IMR-90 (cell line): Measurements from ENCODE around the gene LMAN2. TPM values are rescaled to one million over a fixed set of nuclear protein-coding genes. Genes with fewer than 3 reads are reported as not detected.

Source experiments
- ATAC-seq: fragments of 200-7000 bp; cut with Tn5 transposase; 2 replicates; pipeline ENCODE4 v1.9.1; 2020; ENCODE audit warnings: low read depth, mild to moderate bottlenecking, moderate library complexity
- BruUV-seq: library from RNA; stranded (reverse); fragments of 400-500 nt; replicated peaks from 2 replicates; lab custom pipeline; 2021; lab: Mats Ljungman, UMichigan
- CTCF ChIA-PET: fragments of 300-600 bp; formaldehyde crosslinking; extraction: SDS; loops from one replicate; lab custom pipeline; 2021; ENCODE audit warnings: antibody characterized with exemption; lab: Yijun Ruan, JAX
- POLR2A ChIA-PET: fragments of 300-600 bp; sonication (Branson Sonifier 250); formaldehyde crosslinking; loops from one replicate; lab custom pipeline; 2022; ENCODE audit warnings: antibody characterized with exemption; ENCODE audit not compliant: unreplicated experiment; lab: Charles Lee
- DNase-seq: peaks from one replicate; pipeline ENCODE4 v3.0.0; 2013
- H2AFZ ChIP-seq: replicated peaks from 2 replicates; pipeline ENCODE3; 2013; ENCODE audit warnings: low read length, mild to moderate bottlenecking; ENCODE audit not compliant: poor library complexity
- H2AK5ac ChIP-seq: 2 replicates; pipeline ENCODE4 v1.6.1; 2013; ENCODE audit warnings: low read depth, low read length, inconsistent platforms
- H2AK9ac ChIP-seq: replicated peaks from 2 replicates; pipeline ENCODE3; 2013; ENCODE audit warnings: mild to moderate bottlenecking, low read depth, low read length, moderate library complexity; ENCODE audit not compliant: poor library complexity
- H2BK120ac ChIP-seq: 2 replicates; pipeline ENCODE4 v1.6.1; 2013; ENCODE audit warnings: low read depth, low read length, inconsistent platforms
- H2BK15ac ChIP-seq: 3 replicates; pipeline ENCODE4 v1.6.1; 2013; ENCODE audit warnings: low read depth, low read length, inconsistent platforms
- H2BK20ac ChIP-seq: 2 replicates; pipeline ENCODE4 v1.6.1; 2013; ENCODE audit warnings: low read depth, mild to moderate bottlenecking, inconsistent platforms, low read length, moderate library complexity
- H2BK5ac ChIP-seq: 2 replicates; pipeline ENCODE4 v1.6.1; 2013; ENCODE audit warnings: mild to moderate bottlenecking, low read depth, low read length, inconsistent platforms; ENCODE audit not compliant: poor library complexity, severe bottlenecking
- H3K14ac ChIP-seq: replicated peaks from 2 replicates; pipeline ENCODE4 v1.6.1; 2013; ENCODE audit warnings: low read depth, low read length, inconsistent platforms
- H3K18ac ChIP-seq: 2 replicates; pipeline ENCODE4 v1.6.1; 2013; ENCODE audit warnings: low read depth, low read length, control low read depth
- H3K23ac ChIP-seq: 2 replicates; pipeline ENCODE4 v1.6.1; 2013; ENCODE audit warnings: low read depth, low read length, inconsistent platforms
- H3K27ac ChIP-seq: 2 replicates; pipeline ENCODE4 v1.5.1; 2013; ENCODE audit warnings: mild to moderate bottlenecking, control low read depth, low read length; ENCODE audit not compliant: insufficient read depth
- H3K27me3 ChIP-seq: 2 replicates; pipeline ENCODE4 v1.6.1; 2013; ENCODE audit warnings: low read length; ENCODE audit not compliant: control insufficient read depth, insufficient read depth
- H3K36me3 ChIP-seq: 2 replicates; pipeline ENCODE4 v1.6.1; 2013; ENCODE audit warnings: low read length, mixed read lengths; ENCODE audit not compliant: control insufficient read depth, insufficient read depth
- H3K4ac ChIP-seq: 2 replicates; pipeline ENCODE4 v1.6.1; 2013; ENCODE audit warnings: low read depth, low read length, inconsistent platforms
- H3K4me1 ChIP-seq: 2 replicates; pipeline ENCODE4 v1.6.1; 2013; ENCODE audit warnings: low read length, mixed read lengths; ENCODE audit not compliant: control insufficient read depth, insufficient read depth
- H3K4me2 ChIP-seq: 2 replicates; pipeline ENCODE4 v1.6.1; 2013; ENCODE audit warnings: low read depth, mild to moderate bottlenecking, control low read depth, low read length, moderate library complexity
- H3K4me3 ChIP-seq: 2 replicates; pipeline ENCODE4 v1.5.1; 2013; ENCODE audit warnings: low read depth, mild to moderate bottlenecking, control low read depth, low read length, moderate library complexity; ENCODE audit not compliant: insufficient read depth
- H3K56ac ChIP-seq: 2 replicates; pipeline ENCODE4 v1.6.1; 2013; ENCODE audit warnings: low read length, inconsistent platforms; ENCODE audit not compliant: insufficient read depth; ENCODE audit errors: extremely low read depth
- H3K79me1 ChIP-seq, 2 experiments: 2 replicates each; pipeline ENCODE4 v1.6.1; 2013; ENCODE audit warnings: low read length in 2 of 2, inconsistent platforms in 1 of 2, low read depth in 1 of 2
- H3K9ac ChIP-seq: 2 replicates; pipeline ENCODE4 v1.6.1; 2013; ENCODE audit warnings: low read depth, low read length, control low read depth
- H3K9me1 ChIP-seq: 2 replicates; pipeline ENCODE4 v1.6.1; 2013; ENCODE audit warnings: low read length, inconsistent platforms; ENCODE audit not compliant: insufficient read depth
- H3K9me3 ChIP-seq: 2 replicates; pipeline ENCODE4 v1.6.1; 2013; ENCODE audit warnings: low read length; ENCODE audit not compliant: control insufficient read depth, insufficient read depth
- H4K20me1 ChIP-seq: 2 replicates; pipeline ENCODE4 v1.6.1; 2013; ENCODE audit warnings: low read length, inconsistent platforms; ENCODE audit not compliant: insufficient read depth
- H4K5ac ChIP-seq: 2 replicates; pipeline ENCODE4 v1.6.1; 2013; ENCODE audit warnings: mild to moderate bottlenecking, low read depth, low read length, control low read depth
- H4K8ac ChIP-seq, 2 experiments: 2 replicates each; pipeline ENCODE4 v1.6.1; 2013; ENCODE audit warnings: low read depth in 2 of 2, low read length in 2 of 2, control low read depth in 1 of 2, inconsistent platforms in 1 of 2
- H4K91ac ChIP-seq: 2 replicates; pipeline ENCODE4 v1.6.1; 2013; ENCODE audit warnings: low read depth, low read length, inconsistent platforms; ENCODE audit not compliant: insufficient read depth
- BHLHE40 ChIP-seq: fragments of 150-350 bp; IDR thresholded peaks from 2 replicates; pipeline ENCODE4 v1.6.1; 2016; ENCODE audit warnings: mild to moderate bottlenecking, low read depth, low read length
- CEBPB ChIP-seq: IDR thresholded peaks from 2 replicates; pipeline ENCODE4 v1.6.1; 2012; ENCODE audit warnings: low read depth, low read length, improper control_type of control experiment
- CHD1 ChIP-seq: IDR thresholded peaks from 2 replicates; pipeline ENCODE4 v1.6.1; 2012; ENCODE audit warnings: low read depth, low read length, improper control_type of control experiment
- FOS ChIP-seq: fragments of 150-350 bp; IDR thresholded peaks from 2 replicates; pipeline ENCODE4 v1.6.1; 2016; ENCODE audit warnings: low read depth, low read length
- MAZ ChIP-seq: IDR thresholded peaks from 2 replicates; pipeline ENCODE4 v1.6.1; 2012; ENCODE audit warnings: low read depth, mild to moderate bottlenecking, low read length, improper control_type of control experiment, moderate library complexity, borderline replicate concordance
- MXI1 ChIP-seq: IDR thresholded peaks from 2 replicates; pipeline ENCODE4 v1.6.1; 2012; ENCODE audit warnings: low read depth, mild to moderate bottlenecking, low read length, moderate library complexity, borderline replicate concordance
- NFE2L2 ChIP-seq: fragments of 150-350 bp; IDR thresholded peaks from 2 replicates; pipeline ENCODE4 v1.6.1; 2016; ENCODE audit warnings: low read depth, mild to moderate bottlenecking, low read length
- RCOR1 ChIP-seq: IDR thresholded peaks from 2 replicates; pipeline ENCODE4 v1.6.1; 2012; ENCODE audit warnings: mild to moderate bottlenecking, low read length, improper control_type of control experiment; ENCODE audit not compliant: insufficient replicate concordance
- RFX5 ChIP-seq: IDR thresholded peaks from 2 replicates; pipeline ENCODE4 v1.8.0; 2012; ENCODE audit warnings: low read depth, mild to moderate bottlenecking, low read length, moderate library complexity
- USF2 ChIP-seq: fragments of 150-350 bp; IDR thresholded peaks from 2 replicates; pipeline ENCODE4 v1.6.1; 2017; ENCODE audit warnings: mild to moderate bottlenecking, antibody characterized with exemption, low read length, low read depth
- WGBS, 2 experiments: methylation state at CpG; one replicate each; pipeline versions ENCODE4 v1.1.5 to v1.1.7; 2013; ENCODE audit warnings: missing lambda C conversion rate in 2 of 2; ENCODE audit not compliant: insufficient read length in 1 of 2; ENCODE audit errors: extremely low coverage in 2 of 2; 5-methylcytosine and 5-hydroxymethylcytosine counted together
- dilution Hi-C: fragments of 300-500 bp; cut with HindIII; formaldehyde crosslinking; loops from one replicate; pipeline ENCODE4 v1.14.3; 2018; ENCODE audit warnings: low sequenced_read_pairs; ENCODE audit not compliant: unreplicated experiment
- in situ Hi-C: fragments of 300-500 bp; cut with MboI; formaldehyde crosslinking; loops from 3 replicates; pipeline ENCODE4 v1.14.3; 2019; ENCODE audit warnings: low sequenced_read_pairs, inconsistent platforms, mixed read lengths
- intact Hi-C: fragments of 100-400 bp; cut with micrococcal nuclease; formaldehyde crosslinking; loops from 2 replicates; pipeline ENCODE4 v1.10.0; 2022
- polyA plus RNA-seq, 3 experiments: library from polyadenylated mRNA; depleted of rRNA; stranded (reverse); fragments of >200 nt; gene quantifications; 2 replicates each; pipeline ENCODE4 v1.2.3, GENCODE V29; 2012; ENCODE audit warnings: low replicate concordance in 1 of 3
- total RNA-seq: library from RNA; depleted of rRNA; stranded (reverse); fragments of >200 nt; gene quantifications from 2 replicates; pipeline ENCODE4 v1.2.3, GENCODE V29; 2012
- TF ChIP-seq, protein P1 (sequence below): conservative IDR thresholded peaks from 2 replicates; pipeline ENCODE4 v1.5.1; 2012; ENCODE audit warnings: mild to moderate bottlenecking, low read depth, low read length, improper control_type of control experiment
- TF ChIP-seq, protein P2 (sequence below): fragments of 150-350 bp; IDR thresholded peaks from 2 replicates; pipeline ENCODE4 v1.6.1; 2016; ENCODE audit warnings: low read depth, mild to moderate bottlenecking, low read length, moderate library complexity, borderline replicate concordance

LMAN2 gene
- total and polyA plus RNA-seq, 2 of the 4 experiments (the other 2 are of a cell fraction), result 253 to 303 TPM

DNA sequence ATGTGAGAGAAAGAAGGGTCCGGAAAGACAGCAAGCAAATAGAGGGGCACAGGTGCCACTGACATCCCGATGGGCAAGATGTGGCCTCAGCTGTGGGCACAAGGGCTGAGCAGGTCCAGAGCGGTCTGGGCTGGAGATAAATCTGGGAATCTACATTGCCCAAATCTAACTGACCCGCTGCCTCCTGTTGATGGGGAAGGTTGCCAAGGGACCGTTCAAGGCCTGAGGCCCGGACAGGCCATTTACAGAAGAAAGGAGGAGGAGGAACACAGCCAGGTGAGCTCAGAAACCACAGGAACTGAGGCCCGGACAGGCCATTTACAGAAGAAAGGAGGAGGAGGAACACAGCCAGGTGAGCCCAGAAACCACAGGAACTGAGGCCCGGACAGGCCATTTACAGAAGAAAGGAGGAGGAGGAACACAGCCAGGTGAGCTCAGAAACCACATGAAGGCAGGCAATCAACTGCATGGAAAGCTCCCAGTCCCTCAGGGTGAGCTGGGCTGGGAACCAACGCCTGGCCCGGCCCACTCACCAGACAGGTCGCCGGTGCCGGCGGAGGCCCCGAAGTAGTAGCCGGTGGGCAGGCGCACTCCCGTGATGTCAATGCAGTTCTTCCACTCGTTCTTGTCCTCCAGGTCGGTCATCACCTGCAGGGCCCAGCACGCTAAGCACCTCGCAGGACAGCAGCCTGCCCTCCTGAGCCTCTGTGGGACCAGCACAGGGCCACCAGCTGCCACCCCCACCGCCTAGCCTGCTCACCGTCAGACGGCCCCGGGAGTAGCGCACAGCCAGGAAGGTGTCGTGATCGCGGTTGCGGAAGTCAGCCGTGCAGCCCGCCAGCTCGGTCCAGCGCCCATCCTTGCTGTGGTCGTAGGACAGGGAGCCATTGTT is 14.6 kb downstream of the LMAN2 start:
- H2BK5ac ChIP-seq, result no peak overlapping the region
- dilution Hi-C loops (no loop called here), intact Hi-C loops (no loop called here), in situ Hi-C loops (no loop called here)
- H3K4me2 ChIP-seq, result no peak overlapping the region
- no peak overlapping the region for H2AFZ ChIP-seq
- no peak overlapping the region for H3K9ac ChIP-seq
- no peak overlapping the region for H4K8ac ChIP-seq
- POLR2A ChIA-PET, result no interaction called here
- H4K5ac ChIP-seq, result no peak overlapping the region
- WGBS, 2 experiments, result 97% methylated on average over 28 of the region's 36 CpGs; no CpG with 5 or more reads in 1 of the 2 experiments
- no peak overlapping the region for H2BK20ac ChIP-seq
- no peak overlapping the region for H3K14ac ChIP-seq
- no peaks in the 10 kb centered on the region for H3K27me3 ChIP-seq
- peaks cover 11 to 19% of the 10 kb centered on the region in 2 experiments for H3K79me1 ChIP-seq
- no peak overlapping the region for H3K18ac ChIP-seq
- H2AK5ac ChIP-seq, result no peak overlapping the region
- DNase-seq, result no peak
- no peaks in the 10 kb centered on the region for H3K4me1 ChIP-seq
- no peak overlapping the region for H4K91ac ChIP-seq
- H3K9me1 ChIP-seq, result 0 out of 2 replicates have a peak, but pooled peaks cover 4% of the 10 kb centered on the region
- H2BK15ac ChIP-seq, result no peak overlapping the region
- H3K27ac ChIP-seq, result no peak overlapping the region
- CTCF ChIA-PET, result no interaction called here
- no peak overlapping the region for H2AK9ac ChIP-seq
- H3K56ac ChIP-seq, result no peak overlapping the region
- no peak overlapping the region for H2BK120ac ChIP-seq
- H4K20me1 ChIP-seq, result peaks cover 13% of the 10 kb centered on the region
- peaks cover 70% of the 10 kb centered on the region for H3K36me3 ChIP-seq
- H3K23ac ChIP-seq, result no peak overlapping the region
- TF ChIP-seq CEBPB, result no peak
- TF ChIP-seq MAZ, result no peak
- TF ChIP-seq BHLHE40, result no peak
- no peak for TF ChIP-seq RFX5
- TF ChIP-seq FOS, result no peak
- no peak for TF ChIP-seq CHD1
- TF ChIP-seq, protein P1, sequence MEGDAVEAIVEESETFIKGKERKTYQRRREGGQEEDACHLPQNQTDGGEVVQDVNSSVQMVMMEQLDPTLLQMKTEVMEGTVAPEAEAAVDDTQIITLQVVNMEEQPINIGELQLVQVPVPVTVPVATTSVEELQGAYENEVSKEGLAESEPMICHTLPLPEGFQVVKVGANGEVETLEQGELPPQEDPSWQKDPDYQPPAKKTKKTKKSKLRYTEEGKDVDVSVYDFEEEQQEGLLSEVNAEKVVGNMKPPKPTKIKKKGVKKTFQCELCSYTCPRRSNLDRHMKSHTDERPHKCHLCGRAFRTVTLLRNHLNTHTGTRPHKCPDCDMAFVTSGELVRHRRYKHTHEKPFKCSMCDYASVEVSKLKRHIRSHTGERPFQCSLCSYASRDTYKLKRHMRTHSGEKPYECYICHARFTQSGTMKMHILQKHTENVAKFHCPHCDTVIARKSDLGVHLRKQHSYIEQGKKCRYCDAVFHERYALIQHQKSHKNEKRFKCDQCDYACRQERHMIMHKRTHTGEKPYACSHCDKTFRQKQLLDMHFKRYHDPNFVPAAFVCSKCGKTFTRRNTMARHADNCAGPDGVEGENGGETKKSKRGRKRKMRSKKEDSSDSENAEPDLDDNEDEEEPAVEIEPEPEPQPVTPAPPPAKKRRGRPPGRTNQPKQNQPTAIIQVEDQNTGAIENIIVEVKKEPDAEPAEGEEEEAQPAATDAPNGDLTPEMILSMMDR, result no peak
- TF ChIP-seq USF2, result no peak
- no peak for TF ChIP-seq NFE2L2
- no peak for TF ChIP-seq RCOR1
- no peak for TF ChIP-seq MXI1
- TF ChIP-seq, protein P2, sequence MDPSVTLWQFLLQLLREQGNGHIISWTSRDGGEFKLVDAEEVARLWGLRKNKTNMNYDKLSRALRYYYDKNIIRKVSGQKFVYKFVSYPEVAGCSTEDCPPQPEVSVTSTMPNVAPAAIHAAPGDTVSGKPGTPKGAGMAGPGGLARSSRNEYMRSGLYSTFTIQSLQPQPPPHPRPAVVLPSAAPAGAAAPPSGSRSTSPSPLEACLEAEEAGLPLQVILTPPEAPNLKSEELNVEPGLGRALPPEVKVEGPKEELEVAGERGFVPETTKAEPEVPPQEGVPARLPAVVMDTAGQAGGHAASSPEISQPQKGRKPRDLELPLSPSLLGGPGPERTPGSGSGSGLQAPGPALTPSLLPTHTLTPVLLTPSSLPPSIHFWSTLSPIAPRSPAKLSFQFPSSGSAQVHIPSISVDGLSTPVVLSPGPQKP, result no peak
- no peaks in the 10 kb centered on the region for H3K9me3 ChIP-seq
- ATAC-seq, result no peak
- no peak overlapping the region for H3K4me3 ChIP-seq
- H3K4ac ChIP-seq, result no peak overlapping the region
- no TSS peak for BruUV-seq
